A549 treated with CpdA at 1 μM for 4 hours (cell line): Measurements from ENCODE around the gene SPRED1. TPM values are rescaled to one million over a fixed set of nuclear protein-coding genes. Genes with fewer than 3 reads are reported as not detected.

Source experiments
- total RNA-seq: library from RNA; stranded (reverse); fragments of 200-300 nt; extraction: Qiagen RNA extraction; gene quantifications from 5 replicates; pipeline ENCODE4 v1.2.3, GENCODE V29; 2022; ENCODE audit warnings: low read depth

The SPRED1 gene
- 7.6 to 12.5 TPM (median 8.9 TPM) in 5 replicates for total RNA-seq

DNA sequence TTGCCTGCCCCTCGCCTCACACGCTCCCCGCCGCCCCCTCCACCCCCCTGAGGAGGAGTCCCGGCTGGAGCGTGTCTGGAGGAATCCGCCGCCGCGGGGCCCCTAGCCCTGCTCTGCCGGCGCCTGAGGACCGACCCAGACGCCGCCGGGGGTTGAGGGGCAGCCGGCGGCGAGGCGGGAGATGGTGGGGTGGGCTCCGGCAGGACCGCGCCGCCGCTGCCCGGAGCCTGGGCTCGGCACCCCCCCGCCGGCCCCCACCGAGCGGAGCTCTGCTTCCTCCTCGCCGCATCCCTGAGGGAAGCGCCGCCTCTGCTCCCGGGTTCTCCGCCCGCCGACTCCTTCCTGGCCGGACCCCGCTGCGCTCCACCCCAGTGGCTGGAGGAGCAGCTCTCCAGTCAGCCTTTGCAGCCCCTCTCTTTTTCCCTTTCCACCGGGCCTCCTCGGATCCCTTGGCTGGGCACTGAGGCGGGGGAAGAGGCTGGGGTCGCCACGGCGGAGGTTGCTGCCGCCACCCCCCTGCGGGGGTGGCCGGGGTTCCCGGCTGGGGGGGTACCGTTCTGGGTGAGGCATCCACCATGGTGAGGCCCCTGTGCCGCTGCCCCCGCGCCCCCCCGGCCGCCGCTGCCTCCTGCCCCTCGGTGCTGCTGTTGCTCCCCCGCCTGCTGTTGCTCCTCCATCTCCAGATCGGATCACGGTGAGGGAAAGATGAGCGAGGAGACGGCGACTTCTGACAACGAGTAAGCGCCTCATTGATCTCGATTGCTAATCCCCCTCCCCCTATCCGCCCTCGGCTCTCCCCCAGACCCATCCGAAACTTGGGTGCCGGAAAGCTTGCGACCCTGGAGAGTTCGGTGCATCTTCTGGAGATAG, at the start of gene SPRED1:
Gene SPRED1 (plus strand): TSS at position 356 of the 870 bp plus-strand sequence. CDS start 350 bp downstream, at position 706.

Other genes with a start within 250 kb of the SPRED1 start
- 8.7 to 13.7 TPM (median 10.1 TPM) in 5 replicates for gene FAM98B, start 201.3 kb downstream of the SPRED1 start, total RNA-seq